NB4 (cell line): ENCODE results near the gene MRM2.

ENCODE experiments used
- DNase-seq: peaks from one replicate; pipeline ENCODE4 v3.0.0; 2010; ENCODE audit warnings: low read depth
- H3K4me3 ChIP-seq: one replicate; pipeline ENCODE4 v1.5.1; 2011; ENCODE audit warnings: mild to moderate bottlenecking, low read depth, low read length, moderate library complexity
- CTCF ChIP-seq: IDR thresholded peaks from one replicate; pipeline ENCODE4 v1.5.1; 2012; ENCODE audit warnings: low read depth, low read length
- MAX ChIP-seq: IDR thresholded peaks from 2 replicates; pipeline ENCODE4 v1.6.1; 2011; ENCODE audit warnings: low read depth, low read length
- MYC ChIP-seq: IDR thresholded peaks from 2 replicates; pipeline ENCODE4 v1.6.1; 2011; ENCODE audit warnings: low read depth, low read length
- POLR2A ChIP-seq: IDR thresholded peaks from 2 replicates; pipeline ENCODE4 v1.6.1; 2011; ENCODE audit warnings: mild to moderate bottlenecking; ENCODE audit not compliant: insufficient read length; ENCODE audit errors: extremely low read depth

The MRM2 gene

DNA sequence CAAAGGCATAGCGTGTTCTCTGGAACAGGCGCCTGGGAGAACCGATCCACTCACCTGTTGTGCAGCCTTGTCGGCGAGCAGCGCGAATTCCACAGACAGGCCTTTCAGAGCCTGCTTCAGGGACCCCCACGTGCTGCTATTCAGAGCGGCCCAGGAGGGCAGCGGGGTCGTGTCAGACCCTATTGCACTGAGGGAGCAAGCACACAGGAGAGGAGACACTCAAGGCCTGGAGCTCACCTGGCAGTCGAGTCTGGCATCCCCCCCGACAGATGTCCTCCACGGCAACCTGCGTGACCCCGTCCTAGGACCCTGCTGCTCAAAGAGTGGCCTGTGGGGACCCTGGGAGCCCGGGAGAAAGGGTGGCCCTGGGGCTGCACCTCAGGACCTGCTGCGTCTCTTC is 21.2 kb upstream of the MRM2 start:
- no peak overlapping the region for H3K4me3 ChIP-seq
- no peak for DNase-seq
- TF ChIP-seq POLR2A = no peak

DNA sequence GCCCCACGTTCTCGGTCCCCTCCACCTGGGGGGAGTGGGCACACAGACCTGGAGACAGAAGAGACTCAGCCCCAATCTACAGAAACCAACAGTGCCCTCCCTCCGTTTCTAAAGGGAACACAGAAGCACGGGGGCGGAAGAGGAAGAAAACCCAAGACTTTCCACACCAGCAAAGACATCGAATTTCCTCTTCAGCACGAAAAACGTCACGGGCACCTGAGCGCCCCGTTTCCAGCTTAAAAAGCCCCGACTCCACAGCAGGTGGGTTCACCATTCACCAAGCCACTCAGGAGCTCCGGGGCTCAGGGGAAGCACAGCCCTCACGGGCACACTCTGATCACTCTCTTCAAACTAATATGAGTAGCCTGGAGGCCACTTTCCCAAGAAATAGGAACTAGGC is 19.6 kb upstream of the MRM2 start:
- TF ChIP-seq CTCF = no peak
- no peak for TF ChIP-seq MAX
- no peak for TF ChIP-seq MYC
- no peak for TF ChIP-seq POLR2A
- H3K4me3 ChIP-seq = no peak overlapping the region
- DNase-seq = no peak

DNA sequence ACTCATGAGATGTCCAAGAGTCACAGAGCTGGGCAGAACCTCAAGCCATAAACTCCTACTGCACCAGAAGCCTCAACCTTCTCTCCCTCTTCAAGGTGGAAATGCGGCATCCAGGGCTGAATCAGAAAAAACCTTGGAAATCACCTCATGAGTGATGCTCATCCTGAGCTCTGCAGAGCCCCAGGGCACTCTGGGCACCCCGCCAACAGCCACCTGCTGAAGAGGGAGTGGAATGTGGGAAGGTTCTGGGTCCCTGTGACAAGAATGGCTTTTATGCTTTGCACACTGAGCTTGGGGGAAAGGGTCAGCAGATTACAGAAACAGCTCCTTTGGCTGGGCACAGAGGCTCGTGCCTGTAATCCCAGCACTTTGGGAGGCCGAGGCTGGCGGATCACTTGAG is 18.8 kb upstream of the MRM2 start:
- no peak for DNase-seq
- TF ChIP-seq POLR2A = no peak
- no peak for TF ChIP-seq MYC
- no peak for TF ChIP-seq CTCF
- TF ChIP-seq MAX = no peak

GRCh38 chr7:2259480-2259879 is 17.5 kb upstream of the MRM2 start:
- TF ChIP-seq MYC (no peak), CTCF (no peak), POLR2A (no peak), MAX (no peak)
- no peak overlapping the region for H3K4me3 ChIP-seq
- DNase-seq = no peak

More for the DNA sequence above, 18.8 kb upstream of the MRM2 start:
- no peak overlapping the region for H3K4me3 ChIP-seq

DNA sequence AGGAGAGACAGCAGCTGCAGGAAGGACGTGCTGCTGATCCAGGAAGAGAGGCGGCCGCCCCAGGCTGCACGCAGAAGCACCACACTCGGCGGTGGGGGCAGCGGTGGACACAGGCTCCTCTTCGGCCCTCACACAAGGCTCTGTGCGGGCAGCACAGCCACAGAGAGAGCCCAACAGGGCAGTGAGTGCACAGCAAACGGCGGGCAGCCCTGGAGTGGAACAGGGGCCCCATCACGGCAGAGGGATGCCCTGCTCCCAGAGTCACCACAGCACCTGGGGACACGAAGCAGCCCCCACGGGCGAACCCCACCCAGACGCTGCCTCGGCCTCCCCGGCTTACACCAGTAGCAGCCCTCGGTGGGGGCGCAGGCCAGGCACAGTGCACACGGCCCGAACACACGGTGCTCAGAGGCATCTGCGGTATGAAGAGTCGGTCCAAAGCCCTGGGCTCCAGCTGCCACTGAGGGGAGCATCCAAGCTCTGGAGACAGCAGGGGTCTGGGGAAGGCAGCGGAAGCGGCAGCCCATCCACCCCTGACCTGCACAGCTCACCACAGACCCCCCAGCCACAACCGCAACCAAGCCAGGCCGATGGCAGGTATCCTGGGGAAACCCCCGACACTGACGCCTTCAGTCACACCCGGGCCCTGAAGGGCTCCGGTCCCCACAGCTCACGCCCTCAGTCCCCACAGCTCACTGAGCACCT is 16.8 kb upstream of the MRM2 start:
- no peak overlapping the region for H3K4me3 ChIP-seq
- DNase-seq = no peak

GRCh38 chr7:2257651-2258050 is 15.6 kb upstream of the MRM2 start:
- no peak overlapping the region for H3K4me3 ChIP-seq
- no peak for DNase-seq
- no peak for TF ChIP-seq MAX
- TF ChIP-seq POLR2A = no peak
- TF ChIP-seq CTCF = no peak
- no peak for TF ChIP-seq MYC

More for the DNA sequence above, 16.8 kb upstream of the MRM2 start:
- TF ChIP-seq MYC (no peak), POLR2A (no peak), MAX (no peak), CTCF (no peak)
